HG03521 (cell line): ENCODE results near the gene ITPRIPL2.
A peak's percentile ranks its signal among the peaks of the same experiment; 100 is the strongest.

Source experiments
- ATAC-seq: cut with Tn5 transposase; IDR thresholded peaks from one replicate; pipeline ENCODE4 v1.9.1; 2021; ENCODE audit warnings: mild to moderate bottlenecking, moderate library complexity; ENCODE audit not compliant: unreplicated experiment

The ITPRIPL2 gene

DNA sequence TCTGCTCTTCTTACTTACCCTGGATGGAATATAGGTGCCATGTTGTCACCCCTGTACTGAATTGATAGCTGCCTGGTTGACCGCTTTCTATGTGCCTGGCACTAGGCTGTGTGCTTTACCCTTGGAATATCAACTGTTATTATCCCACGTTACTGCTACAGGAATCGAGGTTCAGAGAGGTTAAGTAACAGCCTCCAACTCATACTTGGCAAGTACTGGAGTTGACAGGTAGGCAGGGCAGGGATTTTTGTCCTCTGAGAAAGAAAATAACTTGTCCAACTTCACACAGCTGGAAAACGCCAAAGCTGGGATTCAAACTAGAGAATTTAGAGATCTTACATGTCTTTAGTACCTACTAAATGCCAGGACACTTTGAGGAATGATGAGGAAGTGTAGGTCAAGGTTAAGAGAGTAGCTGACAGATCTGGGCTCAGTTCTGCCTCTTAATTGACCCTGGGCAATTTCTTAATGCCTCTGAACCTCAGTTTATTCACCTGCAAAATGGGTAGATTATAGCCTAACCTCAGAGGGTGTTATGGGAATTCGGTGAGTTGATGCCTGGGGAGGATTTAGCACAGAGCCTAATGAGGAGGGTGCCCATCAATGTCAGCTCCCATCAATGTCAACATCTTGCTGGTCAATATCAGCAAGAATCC, 25.8 kb downstream of the ITPRIPL2 start:
- ATAC-seq: no peak

DNA sequence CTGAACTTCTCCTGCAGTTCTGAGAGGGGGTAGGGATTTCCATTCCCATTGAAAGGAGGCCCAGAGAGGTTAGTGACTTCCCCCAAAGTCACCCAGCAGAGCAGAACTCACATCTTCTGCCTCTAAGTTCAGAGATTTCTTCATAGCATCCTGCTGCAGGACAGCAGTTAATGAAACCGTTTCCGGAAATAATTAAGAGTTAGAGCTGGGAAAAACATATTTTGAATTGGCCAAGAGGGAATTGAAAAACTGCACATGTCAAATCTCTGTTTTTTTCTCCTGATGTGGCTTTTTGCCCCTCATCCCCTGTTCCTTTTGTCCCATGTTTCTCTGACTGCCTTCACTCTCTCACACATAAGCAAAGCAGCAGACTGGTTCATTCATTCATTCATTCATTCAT, 26.6 kb downstream of the ITPRIPL2 start:
- ATAC-seq: no peak

DNA sequence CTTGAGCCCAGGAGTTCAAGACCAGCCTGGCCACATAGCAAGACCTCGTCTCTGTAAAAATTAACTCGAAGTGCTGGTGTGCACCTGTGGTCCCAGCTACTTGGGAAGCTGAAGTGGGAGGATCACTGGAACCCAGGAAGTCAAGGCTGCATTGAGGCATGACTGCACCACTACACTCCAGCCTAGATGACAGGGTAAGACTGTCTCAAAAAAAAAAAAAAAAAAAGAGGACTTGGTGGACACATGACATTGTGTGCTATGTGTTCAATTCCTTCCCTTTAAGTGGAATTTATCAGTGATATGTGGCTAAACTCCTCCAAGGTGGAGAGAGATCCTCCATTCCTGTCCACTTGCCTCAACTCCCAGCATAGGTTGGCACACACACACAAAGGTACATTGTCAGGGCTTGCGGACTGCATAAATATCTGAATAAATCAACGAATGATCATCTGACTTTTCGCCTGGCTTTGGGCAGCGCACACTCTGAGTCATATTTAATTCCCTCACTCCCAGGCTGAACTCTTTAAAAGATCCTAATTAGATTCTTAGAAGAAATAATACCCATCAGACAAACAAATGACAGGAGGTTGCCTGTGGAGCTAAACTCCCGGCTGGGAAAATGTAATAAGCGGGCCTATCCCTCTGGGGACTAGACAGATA, 29.3 kb downstream of the ITPRIPL2 start:
- no peak for ATAC-seq

DNA sequence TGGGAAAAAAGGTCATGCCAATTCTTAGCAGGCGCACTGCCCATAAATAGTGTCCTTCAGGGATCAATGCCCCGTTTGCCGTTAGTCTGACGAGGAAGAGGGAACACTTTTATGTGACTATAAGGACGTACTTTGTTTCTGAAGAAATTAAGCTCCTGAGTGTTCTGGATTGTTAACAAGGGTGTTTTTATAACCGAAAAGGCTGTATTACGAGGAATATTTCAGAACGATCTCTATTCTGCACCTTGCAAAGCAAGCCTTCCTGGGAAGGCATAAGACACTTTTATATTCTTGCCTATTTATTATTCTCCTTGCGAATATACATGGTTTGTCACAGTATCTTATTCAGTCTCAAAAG, 29.8 kb downstream of the ITPRIPL2 start:
- no peak for ATAC-seq

DNA sequence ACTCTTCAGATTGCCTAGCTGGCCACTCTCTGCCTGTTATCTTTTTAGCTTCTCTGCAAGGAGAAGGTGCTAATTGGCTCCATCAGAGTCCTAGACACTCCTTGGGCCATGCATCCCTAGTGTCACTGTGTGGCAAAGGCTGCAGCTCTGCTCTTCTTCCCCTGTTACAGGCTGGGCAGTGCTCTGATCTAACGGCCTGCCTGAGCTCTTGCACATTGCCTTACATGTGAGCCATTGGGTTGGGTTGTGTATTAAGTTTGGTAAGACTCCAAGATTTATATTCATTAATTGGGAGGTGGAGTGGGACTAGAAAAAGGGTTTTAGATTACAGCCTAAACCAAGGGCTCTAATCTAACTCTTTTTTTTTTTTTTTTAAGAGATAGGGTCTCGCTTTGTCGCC, 31.2 kb downstream of the ITPRIPL2 start:
- no peak for ATAC-seq

DNA sequence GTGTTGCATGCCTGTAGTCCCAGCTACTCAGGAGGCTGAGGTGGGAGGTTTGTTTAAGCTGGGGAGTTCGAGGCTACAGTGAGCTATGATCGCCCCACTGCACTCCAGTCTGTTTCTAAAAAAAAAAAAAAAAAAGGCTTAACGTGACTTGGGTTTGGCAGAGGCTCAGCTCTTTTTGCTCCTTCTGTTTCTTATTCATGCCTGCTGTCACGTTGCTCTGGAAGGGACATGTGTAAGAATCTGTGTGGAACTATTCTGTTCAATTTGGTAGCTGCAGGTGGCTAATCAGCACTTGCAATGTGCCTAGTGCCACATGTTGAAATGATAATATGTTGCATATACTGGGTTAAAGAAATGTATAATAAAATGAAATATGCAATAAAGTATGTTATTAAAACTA, 33.4 kb downstream of the ITPRIPL2 start:
- no peak for ATAC-seq

DNA sequence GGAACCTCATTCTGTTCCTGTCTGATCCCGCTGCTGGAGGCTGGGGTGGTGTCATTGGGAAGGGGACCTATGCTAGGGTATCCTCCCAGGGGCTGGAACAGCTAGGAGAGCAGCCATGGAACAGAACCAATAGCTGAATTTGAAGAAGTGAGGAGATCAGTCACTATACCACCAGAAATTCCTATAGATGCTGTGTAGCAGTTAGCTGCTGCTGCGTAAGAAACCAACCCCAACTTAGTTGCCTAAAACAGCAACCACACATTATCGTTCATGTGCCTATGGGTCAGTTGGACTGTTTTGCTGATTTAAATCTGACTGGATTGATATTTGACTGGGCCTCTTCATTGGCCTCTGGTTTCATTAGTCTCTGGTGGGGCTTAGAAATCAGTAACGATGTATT, 33.9 kb downstream of the ITPRIPL2 start:
- ATAC-seq: no peak

DNA sequence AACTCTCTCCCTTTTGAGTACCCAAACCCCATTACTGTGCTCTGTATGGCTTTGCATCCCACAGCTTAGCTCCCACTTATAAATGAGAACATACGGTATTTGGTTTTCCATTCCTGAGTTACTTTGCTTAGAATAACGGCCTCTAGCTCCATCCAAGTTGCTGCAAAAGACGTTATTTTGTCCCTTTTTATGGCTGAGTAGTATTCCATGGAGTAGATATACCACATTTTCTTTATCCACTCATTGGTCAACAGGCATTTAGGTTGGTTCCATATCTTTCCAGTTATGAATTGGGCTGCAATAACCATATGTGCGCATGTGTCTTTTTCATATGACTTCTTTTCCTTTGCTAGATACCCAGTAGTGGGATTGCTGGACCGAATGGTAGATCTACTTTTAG, 34.4 kb downstream of the ITPRIPL2 start:
- ATAC-seq: no peak

DNA sequence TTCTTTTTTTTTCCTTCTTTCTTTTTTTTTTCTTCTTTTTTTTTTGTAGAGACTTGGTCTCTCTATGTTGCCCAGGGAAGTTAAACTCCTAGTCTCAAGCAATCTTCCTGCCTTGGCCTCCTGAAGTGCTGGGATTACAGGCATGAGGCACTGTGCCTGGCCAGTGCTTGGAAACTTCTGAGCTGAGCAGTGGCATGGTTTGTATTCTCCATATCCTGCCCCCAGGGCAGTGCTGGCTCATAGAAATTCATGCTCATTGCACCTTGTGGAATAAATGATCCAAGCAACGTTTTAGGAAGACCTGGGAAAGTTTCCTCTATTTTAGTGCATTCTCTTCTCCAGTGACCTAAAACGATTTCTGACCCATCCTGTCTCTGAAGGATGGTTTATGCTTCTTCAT, 37.5 kb downstream of the ITPRIPL2 start:
- ATAC-seq: no peak

DNA sequence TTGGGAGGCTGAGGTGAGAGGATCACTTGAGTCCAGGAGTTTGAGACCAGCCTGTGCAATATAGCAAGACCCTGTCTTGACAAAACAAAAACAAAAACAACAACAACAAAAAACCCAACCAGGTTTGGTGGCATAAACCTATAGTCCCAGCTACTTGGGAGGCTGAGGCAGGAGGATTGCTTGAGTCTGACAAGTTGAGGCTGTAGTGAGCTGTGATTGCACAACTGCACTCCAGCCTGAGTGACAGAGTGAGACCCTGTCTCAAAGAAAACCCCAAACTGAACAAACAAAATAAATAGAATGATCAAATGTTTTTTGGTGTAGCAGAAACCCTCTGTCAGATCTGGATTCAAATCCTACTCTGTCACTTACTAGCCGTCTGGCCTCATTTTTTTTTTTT, 38.3 kb downstream of the ITPRIPL2 start:
- no peak for ATAC-seq

DNA sequence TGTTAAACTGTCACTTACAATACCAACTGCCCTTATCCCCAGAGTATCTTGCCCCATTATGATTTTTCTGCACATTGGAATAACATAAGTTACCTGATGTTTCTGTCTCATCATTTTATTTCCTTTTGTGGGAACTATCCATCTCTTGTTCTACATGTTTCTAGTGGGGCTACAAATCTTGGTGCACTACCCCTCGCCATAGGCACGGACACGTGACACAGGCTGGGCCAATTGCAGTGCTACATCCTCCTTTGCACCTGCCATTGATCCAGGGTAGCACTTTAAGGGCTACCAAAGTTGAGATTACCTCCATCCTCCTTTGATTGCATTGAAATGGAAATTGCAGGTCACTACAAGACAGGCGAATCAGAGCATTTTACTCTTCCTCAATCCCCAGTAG, 40.1 kb downstream of the ITPRIPL2 start:
- ATAC-seq: no peak

DNA sequence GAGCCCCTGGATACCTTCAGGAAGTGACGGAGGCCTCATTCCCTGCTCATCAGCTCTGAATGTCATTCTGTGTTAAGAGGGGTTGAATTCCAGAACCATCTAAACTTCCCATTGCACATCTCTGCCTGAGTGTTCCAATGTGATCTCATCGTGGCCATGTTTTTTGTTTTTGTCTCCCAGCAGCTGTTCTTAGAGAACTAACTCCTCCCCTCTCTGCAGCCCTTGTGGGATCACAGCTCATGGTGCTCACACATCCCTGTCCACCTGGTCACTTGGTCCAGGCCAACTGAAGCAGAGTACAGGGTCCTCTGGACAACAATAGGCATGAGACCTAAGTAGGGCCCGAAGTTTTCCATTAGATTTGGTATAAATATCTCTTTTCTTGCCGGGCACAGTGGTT, 48.3 kb downstream of the ITPRIPL2 start:
- ATAC-seq: no peak

DNA sequence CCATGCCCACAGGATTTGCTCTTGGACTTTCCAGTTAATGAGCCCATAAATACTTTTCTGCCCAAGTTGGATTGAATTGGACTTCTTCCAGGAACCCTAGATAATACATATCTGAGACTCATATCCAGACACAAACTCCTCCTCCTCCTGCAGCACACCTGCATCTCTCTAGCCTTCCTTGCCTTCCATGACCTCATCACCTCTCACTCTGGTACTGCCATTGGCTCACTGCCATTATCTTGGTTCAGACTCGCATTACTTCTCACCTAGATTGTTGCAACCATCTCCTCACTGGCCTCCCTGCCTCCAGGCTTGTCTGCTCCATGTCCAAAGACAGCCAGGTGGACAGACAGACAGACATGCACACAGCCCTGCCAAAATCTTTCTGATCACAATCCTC, 49.5 kb downstream of the ITPRIPL2 start:
- no peak for ATAC-seq

DNA sequence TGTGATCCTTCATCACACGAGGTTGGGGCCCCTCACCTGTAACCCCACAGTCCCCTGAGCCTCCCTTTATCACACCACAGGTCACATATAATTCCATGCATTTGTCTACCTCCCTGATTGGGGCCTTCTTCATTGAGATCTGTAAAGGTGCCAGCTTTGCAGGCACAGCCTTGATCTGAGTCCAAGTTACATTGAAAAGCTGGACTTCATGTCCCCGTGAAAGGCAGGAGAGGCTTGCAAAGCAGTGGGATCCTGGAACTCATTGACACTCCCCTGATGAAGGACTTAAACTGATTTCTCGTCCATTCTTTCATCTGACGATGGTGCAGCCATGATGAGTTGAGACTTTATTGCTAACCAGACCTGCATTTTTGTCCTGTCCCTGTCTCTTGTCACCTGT, 50.5 kb downstream of the ITPRIPL2 start:
- ATAC-seq: no peak

DNA sequence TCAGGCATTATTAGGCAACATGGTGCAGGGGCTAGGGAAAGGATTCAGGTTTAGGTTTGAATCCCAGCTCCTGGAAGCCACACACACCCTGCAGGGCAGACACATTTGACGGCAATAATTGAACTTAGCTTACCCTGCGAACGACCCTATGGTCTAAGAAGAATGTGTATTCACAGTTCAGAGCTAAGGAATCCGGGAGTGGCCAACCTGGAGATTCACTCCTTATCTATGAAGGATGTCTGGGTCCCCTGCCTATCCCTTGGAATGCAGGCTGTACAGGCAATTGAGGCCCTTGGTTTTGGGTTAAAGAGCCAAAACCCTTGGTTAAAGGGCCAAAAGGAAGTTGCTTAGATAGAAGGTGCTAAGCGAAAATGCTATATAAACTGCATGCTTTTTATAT, 51.3 kb downstream of the ITPRIPL2 start:
- ATAC-seq: no peak

DNA sequence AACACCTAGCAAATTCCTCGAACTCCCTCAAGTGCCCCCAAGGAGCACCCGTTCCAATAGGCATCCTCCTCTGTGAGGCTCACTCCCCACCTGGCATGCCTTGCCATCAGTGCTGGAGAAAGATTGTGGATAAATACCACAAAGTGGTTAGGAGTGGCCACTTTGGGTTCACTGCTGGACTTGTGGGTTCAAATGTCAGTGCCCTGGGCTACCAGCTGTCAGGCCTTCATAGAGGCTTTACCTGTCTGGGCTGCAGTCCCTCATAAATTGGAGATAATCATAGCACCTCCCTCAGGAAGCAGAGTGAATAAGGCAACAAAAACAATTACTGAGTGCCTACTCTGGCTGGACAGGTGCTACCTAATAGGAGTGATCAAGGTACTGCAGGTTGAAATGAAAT, 52.7 kb downstream of the ITPRIPL2 start:
- no peak for ATAC-seq

DNA sequence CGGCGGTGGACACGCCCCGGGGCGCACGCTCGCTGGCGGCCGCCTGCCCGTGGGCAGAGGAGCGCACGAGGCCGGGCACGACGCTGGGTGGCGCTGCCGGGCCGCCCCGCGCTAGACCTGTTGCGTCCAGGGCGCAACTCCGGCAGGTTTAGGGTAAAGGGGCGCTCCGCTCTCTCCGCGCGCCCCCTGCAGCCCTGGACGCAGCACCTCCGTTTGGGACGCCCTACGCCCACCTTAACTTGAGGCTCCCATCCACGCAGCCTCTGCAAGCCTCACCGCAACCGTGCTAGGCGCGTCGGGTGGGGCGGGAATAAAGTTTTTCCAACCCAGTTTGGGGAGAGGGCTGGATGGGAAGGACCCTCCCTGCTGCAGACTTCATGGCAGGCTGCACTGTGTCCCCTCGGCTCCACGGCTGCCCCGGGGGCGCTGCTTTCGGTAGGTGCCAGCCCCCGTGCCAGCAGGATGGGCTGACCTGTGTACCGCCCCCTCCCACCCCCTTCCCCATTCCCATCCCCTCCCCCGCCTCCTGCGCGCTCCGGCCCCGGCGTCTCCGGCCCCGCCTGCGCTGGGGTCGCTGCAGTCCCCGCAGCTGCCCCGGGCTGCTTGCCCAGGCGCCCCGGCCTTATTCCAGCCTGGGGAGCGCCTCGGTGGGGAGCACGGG, 54.1 kb downstream of the ITPRIPL2 start, which contains the start of gene SYT17:
TSS of gene SYT17 (plus strand) at position 531 of the 661 bp plus-strand sequence. CDS start 407 bp downstream, outside the sequence.
- ATAC-seq: peak; percentile 65

DNA sequence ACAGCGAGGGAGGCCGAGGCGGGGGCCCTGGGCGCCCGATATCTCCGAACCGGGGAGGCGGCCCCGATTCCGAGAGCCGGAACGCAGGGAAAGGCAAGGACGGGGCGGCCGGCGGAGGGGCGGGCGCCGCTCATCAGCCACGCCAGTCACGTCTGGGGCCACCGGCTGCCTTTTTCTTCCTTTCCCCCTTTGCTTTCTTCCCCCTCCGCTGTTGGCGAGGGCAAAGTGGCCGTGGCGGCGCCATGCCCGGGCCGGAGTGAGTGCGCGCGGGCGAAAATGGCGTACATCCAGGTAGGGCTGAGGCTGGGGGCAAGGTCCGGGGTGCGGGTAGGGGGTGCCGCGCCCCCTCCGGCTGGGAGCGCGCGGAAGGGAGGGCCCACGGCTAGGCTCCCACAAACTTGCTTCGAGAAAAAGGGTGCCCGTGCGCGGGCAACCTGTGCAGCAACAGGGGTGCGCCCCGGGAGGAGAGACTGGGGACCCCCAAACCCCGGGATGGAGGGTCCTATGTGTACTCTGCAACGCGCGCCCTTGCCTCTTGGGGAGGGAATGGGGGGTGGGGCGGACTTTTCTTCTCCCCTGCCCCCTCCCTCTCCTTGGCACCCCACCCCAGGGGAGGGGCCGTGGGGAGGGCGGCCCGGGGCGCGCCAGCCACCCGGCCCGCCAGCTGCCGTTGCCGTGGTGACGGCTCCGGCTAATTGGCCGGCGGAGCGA, 54.8 kb downstream of the ITPRIPL2 start:
- ATAC-seq: no peak

DNA sequence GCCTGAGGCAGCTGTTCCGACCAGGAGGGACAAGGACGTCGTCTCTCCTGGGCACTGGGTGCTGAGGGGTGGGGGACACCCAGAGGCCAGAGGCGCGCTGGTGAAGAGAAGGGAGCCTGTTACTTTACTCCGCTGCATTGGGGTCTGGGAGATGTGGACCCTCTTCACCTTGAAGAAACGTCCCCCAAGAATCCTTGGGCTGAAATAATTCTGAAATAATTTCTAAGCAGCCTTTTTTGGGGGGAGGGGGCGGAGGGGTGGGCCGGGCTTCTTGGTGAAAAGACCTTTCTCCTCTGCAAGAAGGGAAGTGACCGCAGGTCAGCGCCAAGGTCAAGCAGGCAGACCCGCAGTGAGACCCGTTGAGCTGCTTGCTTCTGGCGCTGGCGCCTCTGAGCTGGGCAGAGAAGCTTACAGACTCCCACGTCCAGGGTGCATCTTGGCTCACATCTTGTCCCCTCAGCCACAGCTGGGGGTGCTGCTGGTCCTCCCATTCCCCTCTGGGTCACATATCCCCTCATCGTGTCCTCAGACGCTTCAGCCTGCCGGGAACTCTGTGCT, 55.4 kb downstream of the ITPRIPL2 start:
- no peak for ATAC-seq

DNA sequence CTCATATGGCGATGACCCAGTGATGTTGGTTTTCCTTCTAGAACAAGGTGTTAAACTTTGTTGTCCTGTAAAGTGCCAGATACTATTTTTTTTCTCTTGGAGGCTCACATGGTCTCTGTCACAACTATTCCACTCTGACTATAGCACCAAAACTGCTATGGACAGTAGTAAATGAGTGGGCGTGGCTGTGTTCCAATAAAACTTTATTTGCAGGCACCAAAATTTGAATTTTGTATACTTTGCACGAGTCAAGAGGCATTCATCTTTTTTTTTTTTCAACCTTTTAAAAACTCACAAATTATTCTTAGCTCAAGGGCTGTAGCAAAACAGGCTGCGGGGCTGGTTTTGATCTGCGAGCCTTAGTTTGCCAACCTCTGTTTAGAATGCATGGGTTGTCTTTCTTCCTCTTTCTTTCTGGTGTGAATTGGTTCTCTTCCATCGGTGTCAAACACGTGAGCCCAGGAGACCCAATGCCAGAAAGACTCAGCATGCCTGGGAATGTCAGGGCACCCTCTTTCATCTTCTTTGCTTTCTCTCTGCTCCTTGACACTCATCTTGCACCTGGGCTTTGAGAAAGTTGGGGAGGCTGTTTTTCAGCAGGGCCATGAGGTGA, 56.4 kb downstream of the ITPRIPL2 start:
- ATAC-seq: no peak
